ENCODE measurements around the gene PLXNA3. TPM values are rescaled to one million over a fixed set of nuclear protein-coding genes. Genes with fewer than 3 reads are reported as not detected.
A peak's percentile ranks its signal among the peaks of the same experiment; 100 is the strongest.
"Not testable (repeated sequence)": the region's sequence is repeated elsewhere in the genome, so short reads cannot be mapped to it uniquely, and the experiment has no call there.

PLXNA3 gene
- polyA plus RNA-seq, 10 donors, result 29.4 to 55.6 (median 33.2) TPM

DNA sequence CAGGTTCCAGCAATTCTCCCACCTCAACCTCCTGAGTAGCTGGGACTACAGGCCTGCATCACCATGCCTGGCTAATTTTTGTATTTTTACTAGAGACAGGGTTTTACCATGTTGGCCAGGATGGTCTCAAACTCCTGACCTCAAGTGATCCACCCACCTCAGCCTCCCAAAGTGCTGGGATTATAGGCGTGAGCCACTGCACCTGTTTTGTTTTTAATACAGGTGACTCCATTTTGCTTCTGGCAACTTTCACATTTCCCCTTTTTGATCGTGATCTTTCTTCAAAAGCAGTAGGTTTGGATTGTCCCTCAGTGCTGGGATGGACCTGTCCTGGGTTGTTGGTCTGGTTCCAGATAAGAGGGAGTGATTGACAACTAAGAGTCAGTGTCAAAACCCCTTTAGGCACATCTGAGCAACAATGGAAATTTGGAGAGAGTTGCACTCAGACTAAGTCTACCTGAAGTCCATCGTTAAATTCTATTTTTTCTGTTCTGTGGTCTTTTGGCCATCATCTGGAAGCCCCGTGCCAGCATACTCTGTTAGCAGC, 38.6 kb downstream of the PLXNA3 start:
- DNase-seq, result not testable (repeated sequence)

DNA sequence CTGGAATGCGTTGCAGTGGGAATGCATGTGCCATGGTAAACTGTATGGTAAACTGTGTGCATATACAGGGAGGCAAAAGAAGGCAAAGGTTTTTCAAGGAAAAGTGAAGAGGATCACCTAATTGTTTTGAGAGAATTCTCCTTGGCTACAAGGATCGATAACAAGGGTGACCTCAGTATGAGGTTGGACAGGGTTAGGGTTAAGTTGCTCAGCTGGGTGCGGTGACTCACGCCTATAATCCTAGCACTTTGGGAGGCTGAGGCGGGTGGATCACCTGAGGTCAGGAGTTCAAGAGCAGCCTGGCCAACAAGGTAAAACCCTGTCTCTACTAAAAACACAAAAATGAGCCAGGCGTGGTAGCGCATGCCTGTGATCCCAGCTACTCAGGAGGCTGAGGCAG, 43.3 kb downstream of the PLXNA3 start:
- DNase-seq, result not testable (repeated sequence)

DNA sequence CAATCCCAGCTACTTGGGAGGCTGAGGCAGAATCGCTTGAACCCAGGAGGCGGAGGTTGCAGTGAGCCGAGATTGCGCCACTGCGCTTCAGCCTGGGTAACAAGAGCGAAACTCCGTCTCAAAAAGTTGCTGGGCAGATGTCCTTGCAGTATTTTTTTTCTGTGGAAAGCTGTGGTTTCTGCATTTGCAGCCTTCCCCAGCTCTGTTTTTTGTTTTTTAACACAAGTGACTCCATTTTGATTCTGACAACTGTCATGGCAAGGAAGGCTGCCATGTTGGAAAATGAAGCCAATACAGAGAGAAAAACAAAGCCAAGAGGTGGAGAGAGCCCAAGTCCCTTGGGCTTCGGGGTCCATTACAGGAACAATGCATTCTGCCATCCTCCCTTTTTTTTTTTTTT, 44.0 kb downstream of the PLXNA3 start:
- DNase-seq, result no peak

DNA sequence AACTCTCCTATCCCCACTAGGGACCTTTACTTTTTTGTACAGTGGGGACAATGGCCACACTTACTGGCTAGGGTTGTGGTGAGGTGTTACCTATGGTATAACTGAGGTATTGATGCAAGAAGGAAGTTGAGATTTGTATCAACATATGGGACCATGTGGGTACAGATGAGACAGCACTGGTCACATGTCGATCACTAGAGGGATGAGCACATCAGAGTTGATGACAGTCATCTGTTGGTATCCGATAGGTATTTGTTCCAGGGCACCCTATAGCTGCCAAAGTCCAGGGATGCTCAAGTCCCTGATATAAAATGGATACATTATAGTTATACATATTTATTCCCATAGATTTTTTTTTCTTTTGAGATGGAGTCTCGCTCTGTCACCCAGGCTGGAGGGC, 44.9 kb downstream of the PLXNA3 start:
- no peak for DNase-seq

DNA sequence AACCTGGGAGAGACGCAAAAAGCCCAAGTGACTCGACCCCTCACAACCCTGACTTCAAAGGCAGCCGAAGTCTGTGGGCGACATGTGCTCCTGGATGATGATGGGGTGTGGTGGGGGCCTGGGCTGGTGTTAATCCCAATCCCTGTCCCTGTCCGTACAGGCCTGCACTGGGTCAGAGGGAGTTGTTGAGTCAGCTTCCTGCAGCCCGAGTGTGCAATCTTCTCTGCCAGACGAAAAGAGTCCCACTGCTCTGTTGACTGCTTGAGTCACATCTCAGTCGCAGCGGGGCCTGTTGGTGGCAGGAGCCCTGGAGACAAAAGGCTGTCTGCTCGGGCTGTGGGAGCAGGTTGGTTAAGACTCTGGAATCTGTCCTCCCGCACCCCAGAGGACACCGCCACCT, 47.7 kb downstream of the PLXNA3 start:
- DNase-seq, result no peak

DNA sequence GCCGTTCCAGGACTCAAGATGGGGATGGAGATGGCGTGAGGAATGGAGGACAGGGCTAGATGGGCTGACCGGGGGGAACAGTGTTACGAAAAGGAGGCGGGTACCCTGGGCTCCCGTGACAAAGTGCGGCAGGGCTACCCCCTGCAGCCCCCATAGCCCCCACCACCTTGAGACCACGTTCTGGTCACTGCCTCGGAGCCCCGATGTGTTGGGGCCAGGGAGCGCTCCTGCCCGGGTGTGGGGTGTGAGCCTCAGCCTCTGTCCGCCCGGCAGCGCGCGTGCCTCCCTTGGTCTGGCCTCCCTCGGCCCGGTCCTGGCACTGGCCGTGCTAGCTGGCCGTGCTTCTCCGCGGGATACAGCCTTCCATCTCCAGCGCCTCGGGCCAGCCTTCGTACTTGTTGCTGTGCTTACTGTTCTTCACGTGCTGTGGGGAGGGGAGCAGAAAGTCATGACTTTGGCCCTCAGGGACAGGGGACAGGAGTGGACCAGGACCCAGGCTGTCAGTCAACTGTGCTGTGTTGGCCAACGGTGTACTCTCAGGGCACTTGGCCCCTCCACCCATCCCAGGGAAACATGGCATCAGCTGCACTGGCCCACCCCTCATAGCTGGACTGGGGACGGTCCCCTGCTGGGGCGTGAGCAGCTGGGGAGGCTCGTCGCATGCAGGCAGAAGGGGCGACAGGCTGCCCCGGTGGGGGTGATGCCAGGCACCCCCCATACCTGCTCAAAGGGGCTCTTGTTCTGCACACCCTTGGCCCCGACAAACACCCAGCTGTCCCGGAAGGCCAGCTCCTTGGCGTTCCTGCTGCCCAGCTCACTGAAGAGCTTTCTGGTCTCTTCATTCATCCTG, 48.6 kb downstream of the PLXNA3 start:
- no peak for DNase-seq

DNA sequence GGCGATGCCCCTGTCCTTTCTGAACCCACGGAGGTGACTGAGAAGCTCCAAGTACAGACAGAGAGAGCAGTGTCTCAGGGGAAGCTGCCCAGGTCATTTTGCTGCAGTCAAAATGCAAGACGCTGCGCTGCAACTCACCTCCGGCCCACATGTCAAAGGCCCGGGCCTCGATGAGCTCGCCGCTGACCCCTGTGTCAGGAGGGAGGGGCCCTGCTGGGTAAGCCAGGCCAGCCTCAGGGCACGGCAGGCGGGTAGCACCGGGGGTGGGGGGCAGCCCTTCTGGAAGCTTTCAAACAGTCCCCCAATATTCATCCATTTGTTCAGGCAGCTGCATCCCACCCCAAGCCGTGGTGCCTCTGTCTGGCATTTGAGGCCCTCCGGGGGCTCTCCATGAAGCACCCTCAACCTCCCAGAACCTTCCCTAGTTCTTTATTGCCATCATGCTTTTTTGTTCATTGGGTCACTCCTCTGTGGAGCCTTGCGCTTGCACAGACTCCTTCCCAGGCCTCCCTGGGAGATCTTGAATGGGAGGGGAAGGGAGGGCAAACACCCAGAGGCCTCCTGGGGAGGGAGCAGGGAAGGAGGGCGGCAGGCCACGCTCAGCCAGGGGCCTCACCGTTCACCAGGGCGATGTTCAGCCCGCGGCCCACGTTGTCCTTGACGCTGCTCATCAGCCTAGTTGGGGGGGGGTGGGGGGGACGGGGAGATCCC, 49.7 kb downstream of the PLXNA3 start:
- DNase-seq, result no peak

DNA sequence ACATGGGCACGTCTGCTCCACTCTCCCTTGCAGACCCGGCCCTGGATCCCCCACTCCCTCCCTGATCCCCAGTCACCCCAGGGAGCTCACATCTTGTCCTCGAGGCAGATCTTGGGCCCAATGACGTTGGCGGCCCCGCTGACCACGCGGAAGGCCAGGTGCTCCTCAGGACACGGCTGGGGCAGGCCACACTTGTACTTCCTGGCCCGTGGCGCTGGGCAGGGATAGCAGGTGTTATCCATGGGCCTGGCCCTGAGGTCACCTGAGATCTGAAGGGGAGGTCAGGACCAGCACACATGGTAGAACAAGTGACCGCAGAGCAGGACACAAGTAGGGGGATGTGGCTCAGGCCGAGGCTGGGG, 50.3 kb downstream of the PLXNA3 start:
- no peak for DNase-seq

DNA sequence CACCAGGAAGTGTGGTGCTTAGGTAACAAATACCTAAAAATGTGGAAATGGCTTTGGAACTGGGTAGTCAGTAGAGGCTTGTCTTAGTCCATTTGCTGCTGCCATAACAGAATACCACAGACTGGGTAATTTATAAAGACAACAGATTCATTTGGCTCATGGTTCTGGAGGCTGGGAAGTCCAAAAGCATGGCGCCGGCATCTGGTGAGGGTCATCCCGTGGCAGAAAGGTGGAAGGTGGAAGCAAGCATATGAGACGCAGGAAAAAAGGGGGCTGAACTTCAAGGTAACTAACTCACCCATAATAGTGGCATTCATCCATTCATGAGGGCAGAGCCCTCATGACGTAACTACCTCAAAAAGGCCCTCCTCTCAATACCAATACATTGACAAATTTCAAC, 51.4 kb downstream of the PLXNA3 start:
- no peak for DNase-seq

DNA sequence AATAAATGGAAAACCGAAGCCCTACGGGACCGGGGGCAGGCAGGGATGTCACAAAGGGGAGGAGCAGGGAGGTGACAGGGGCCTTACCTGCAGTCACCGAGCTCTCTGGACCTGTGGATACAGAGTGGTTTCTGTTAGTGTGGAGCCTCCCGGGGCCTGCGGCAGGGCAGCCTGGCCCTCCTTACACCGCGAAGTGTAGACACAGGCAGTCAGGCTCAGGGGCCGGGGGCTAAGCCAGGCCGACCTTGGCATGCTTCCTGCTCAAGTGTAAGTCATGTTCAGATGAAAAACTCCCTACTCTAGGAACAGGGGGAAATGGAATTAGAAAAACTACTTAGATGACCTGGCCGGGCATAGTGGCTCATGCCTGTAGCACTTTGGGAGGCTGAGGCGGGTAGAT, 53.7 kb downstream of the PLXNA3 start:
- no peak for DNase-seq

DNA sequence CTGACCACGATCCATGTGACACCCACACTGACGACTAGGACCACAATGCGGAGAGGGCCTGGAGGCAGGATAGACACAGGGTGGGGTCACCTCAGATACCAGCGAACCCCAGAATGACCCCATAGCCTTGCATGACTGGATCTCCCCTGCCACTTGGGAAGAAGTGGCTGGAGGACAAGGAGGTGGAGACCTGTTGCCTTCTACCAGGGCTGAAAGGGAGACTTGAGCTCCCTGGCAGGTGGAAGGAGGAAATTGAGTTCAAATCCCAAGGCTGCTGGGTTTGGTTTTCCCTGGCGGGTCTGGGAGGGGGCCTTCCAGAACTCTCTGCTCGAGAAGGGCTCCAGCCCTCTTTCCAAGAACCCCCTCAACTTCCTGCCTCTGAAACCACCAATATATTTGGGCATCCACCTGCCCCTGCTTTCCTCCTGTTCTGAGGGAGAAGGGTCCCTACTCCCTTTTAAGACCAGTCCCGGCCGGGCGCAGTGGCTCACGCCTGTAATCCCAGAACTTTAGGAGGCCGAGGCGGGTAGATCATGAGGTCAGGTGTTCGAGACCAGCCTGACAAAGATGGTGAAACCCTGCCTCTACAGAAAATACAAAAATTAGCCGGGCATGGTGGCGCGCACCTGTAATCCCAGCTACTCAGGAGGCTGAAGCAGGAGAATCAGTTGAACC, 54.9 kb downstream of the PLXNA3 start:
- DNase-seq, result no peak

DNA sequence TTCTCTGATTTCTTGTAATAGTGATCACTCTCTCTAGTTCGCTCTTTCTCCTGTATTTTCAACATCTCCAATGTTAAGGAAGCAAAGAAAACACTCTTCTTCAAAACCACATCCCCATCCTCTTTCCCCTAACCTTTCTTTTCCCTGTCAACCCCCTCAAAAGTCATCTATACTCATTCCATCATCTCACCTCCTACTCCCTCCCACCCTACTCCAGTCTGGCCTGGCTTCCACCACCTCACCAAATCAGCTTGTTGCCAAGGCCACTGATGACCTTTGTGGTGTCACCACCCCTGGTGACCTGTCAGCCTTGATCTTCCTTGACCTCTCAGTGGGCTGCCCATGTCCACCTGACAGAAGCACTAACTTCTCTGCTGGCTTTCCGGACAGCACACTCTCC, 55.6 kb downstream of the PLXNA3 start:
- DNase-seq, result no peak

DNA sequence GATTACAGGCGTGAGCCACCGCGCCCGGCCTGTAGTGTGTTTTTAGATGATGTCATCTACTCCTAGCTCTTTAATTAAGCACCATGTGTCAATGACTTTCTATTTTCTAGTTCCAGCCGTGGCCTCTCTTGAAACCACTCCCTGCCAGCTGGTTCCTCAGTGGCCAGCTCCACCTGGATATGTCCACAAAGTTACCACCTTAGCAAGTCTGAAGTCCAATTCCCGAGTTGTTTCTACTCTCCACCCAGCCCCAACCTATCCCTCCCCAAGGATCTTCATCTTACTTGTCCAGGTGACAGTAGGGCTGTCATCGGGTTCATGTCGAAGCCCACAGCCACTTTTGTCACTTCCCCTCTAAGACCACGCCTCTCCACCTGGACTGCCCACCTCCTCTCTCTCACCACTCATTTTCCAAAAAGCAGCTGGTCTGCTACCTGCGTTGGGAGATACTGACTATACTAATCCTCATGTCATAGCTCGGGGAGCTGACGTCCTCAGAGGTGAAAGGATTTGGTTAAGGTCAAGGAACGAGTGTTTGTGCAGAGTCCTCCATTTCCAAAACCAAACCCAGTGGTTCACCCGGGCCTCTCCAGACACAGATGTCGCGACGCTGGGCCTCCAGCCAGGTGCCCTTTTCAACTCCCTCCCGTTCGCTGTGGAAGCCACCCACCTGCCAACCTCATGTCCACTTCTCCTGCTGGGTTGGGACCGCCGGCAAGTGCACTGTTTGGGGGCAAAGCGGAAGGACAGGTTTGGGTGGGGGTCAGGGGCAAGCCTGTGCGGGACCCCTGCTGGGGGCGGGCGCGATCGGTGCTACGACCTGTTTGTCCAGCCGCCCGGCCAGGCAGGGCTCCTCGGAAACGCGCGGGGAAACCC, 57.2 kb downstream of the PLXNA3 start:
- DNase-seq, result peak in 1 of 3 donors; percentile 63

DNA sequence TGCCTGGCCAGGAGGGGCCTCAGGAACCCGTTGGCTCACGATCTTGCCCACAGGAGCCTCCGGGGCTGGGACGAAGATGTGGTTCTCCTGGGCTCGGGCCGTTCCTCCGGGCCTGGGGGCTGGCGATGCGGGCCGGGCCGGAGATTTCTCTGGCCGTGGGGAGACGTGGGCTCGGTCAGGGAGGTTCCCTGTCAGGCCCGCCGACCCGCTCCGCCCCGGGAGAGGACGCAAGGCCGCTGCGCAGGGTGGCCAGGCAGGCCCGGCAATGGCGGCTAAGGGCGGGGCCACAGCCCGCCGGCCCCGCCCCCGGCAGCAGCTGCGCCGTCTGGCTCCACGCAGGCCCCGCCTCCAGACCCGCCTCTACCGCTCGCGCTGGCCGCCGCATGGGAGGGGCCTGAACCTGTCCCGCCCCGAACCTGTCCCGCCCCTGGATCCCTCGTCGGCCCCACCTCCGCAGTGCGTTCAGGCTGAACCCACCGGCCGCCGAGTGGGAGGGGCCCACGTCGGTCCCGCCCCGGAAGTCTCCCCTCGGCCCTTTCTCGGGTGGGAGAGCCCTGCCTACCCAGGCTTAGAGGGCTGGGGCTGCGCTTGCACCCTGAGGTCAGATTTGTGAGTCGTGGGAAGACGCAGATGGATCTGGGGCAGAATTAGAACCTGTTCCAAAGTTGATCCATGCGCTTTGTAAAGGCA, 58.0 kb downstream of the PLXNA3 start, which contains the start of gene FAM3A:
FAM3A (minus strand) TSS at position 267 of the 690 bp plus-strand sequence. CDS start 460 bp downstream, outside the sequence.
- peak; percentile 86 to 94 (median 90) for DNase-seq

DNA sequence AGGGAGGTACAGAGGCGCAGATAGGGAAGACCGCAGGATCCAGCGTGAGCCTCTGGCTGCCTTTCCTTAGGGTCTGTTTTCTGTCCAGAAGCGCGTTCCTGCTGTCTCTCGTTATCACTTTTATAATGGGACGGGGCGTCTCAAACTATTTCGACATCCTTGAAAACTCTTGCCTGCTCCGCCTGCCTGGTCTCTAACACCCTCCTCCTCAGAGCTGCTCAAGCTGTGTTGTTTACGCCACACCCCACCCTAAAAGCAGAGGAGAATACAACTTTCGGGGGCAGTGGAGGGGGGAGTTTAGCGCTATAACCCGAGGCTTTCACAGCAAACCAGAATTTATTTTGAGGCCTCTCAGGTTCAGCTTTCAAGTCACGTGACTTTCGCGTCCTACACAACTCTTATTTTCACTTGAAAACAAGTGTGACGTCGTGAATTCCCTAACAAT, 58.6 kb downstream of the PLXNA3 start:
- peak; percentile 45 to 80 (median 57) for DNase-seq

DNA sequence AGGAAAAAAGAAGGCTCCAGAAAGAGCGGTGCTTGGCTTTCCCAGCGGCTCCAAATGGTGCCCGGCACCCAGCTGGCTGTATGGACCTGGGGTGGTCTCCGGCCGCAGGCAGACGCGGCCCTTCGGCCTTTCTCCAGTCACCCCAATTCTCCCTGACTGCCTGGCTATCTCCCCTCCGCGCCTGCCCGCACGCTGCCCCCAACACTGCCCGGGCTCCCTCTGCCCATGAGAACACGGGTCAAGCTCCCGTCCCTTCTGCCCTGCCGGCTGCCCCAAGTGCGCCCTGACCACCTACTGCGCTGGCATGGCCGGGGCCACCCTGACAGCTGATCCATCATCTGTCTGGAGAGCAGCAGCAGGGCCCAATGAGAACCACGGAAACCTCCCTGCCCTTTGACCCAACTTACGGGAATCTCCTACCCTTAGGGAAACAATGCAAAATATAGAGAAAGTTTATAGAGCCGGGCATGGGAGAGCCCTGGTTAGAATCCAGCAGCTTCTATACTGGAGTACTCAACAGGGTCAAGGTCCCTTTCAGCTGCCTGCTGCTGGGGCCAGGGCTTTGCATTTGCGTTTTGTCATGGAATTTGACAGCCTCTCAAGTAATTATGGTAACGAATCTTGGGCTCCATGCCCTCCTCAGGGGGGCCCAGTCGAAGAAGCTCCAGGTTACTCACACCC, 59.2 kb downstream of the PLXNA3 start:
- DNase-seq, result no peak

DNA sequence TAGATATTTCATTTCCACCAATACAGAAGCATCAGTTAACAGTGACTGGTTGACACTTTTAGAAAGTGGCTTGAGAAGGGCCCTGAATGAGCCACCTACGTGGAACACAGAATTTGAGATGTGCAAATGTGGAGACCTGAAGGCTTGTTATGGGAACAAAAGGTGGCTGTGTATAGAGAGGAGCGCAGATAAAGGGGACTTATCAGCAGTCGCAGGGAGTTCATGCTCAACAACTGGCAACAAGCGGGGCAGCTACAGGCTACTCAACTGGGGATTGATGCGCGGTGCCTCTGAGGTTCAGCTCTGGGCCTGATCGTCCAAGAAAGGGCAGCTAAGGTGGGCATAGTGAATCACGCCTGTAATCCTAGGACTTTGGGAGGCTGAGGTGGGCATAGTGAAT, 61.3 kb downstream of the PLXNA3 start:
- no peak for DNase-seq

DNA sequence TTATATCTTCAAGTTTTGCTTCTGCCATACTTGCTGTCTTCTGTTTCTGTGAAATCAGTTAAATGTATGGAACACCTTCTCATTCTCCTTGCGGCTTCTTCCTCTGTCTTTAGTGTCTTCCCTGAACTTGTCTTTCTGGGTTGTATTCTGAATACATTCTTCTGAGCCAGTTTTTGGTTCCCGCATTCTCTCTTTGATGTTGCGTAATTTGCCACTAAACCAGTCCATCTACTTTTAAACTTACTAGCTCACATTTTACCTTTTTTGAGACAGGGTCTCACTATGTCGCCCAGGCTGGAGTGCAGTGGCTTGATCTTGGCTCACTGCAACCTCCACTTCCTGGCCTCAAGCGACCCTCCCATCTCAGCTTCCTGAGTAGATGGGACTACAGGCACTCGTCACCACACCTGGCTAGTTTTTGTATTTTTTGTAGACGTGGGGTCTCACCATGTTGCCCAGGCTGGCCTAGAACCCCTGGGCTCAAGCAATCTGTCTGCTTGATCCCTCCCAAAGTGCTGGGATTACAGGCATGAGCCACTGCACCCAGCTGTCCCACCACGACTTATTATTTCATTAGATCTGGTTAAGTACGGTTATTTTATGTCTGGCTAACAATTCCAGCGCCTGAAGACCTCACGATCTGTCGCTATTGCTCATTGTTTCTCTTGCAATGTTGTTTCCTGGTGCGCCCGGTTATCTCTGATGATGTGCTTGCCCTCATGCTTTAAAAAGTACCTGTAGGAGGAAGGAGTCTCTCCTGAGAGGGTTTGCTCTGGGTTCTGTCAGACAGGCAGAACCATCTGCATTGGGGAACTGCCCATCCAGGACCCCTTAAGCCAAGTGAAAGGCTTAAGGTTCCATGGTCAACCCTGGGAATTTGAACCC, 67.8 kb downstream of the PLXNA3 start:
- DNase-seq, result no peak

All from muscle of back (tissue), 11 donors.